ENCODE data around the gene TM6SF1.
"Not testable (repeated sequence)": the region's sequence is repeated elsewhere in the genome, so short reads cannot be mapped to it uniquely, and the experiment has no call there.

Gene TM6SF1

GRCh38 chr15:83106994-83107840, at the start of gene TM6SF1:
Gene TM6SF1 (plus strand): TSS chr15:83107645. CDS start chr15:83107681, 36 bp downstream.
- DNase-seq, result no peak

GRCh38 chr15:83057696-83058376, 49.6 kb upstream of the TM6SF1 start:
- no peak for DNase-seq

- DNase-seq, result no peak
Observed at GRCh38 chr15:83061680-83062079, 45.8 kb upstream of the TM6SF1 start.

GRCh38 chr15:83062768-83063180, 44.7 kb upstream of the TM6SF1 start:
- no peak for DNase-seq

GRCh38 chr15:83063551-83063950, 43.9 kb upstream of the TM6SF1 start:
- no peak for DNase-seq

GRCh38 chr15:83064859-83065258, 42.6 kb upstream of the TM6SF1 start:
- DNase-seq, result no peak

- DNase-seq, result no peak
Observed at GRCh38 chr15:83065431-83065830, 42.0 kb upstream of the TM6SF1 start.

GRCh38 chr15:83066034-83066733, 41.3 kb upstream of the TM6SF1 start:
- DNase-seq, result no peak

- peak; percentile 65 for DNase-seq
Observed at GRCh38 chr15:83066734-83067637, 40.5 kb upstream of the TM6SF1 start, which contains the start of gene BTBD1. Gene BTBD1 (minus strand): TSS chr15:83067252. CDS start chr15:83067151, 101 bp downstream.

GRCh38 chr15:83067638-83067962, 39.8 kb upstream of the TM6SF1 start:
- DNase-seq, result no peak

- no peak for DNase-seq
Observed at GRCh38 chr15:83068054-83068453, 39.4 kb upstream of the TM6SF1 start.

- DNase-seq, result peak; percentile 26
Observed at GRCh38 chr15:83069211-83069642, 38.2 kb upstream of the TM6SF1 start.

GRCh38 chr15:83077491-83078230, 29.8 kb upstream of the TM6SF1 start:
- DNase-seq, result no peak

GRCh38 chr15:83078712-83079111, 28.7 kb upstream of the TM6SF1 start:
- no peak for DNase-seq

- DNase-seq, result no peak
Observed at GRCh38 chr15:83081256-83082014, 26.0 kb upstream of the TM6SF1 start.

- no peak for DNase-seq
Observed at GRCh38 chr15:83082730-83083386, 24.6 kb upstream of the TM6SF1 start.

- not testable (repeated sequence) for DNase-seq
Observed at GRCh38 chr15:83085461-83085860, 22.0 kb upstream of the TM6SF1 start.

- DNase-seq, result not testable (repeated sequence)
Observed at GRCh38 chr15:83085864-83086552, 21.4 kb upstream of the TM6SF1 start.

GRCh38 chr15:83087576-83087975, 19.9 kb upstream of the TM6SF1 start:
- DNase-seq, result no peak

GRCh38 chr15:83088876-83089275, 18.6 kb upstream of the TM6SF1 start:
- DNase-seq, result no peak
